Measurements from ENCODE around the gene SDK1.

DNA sequence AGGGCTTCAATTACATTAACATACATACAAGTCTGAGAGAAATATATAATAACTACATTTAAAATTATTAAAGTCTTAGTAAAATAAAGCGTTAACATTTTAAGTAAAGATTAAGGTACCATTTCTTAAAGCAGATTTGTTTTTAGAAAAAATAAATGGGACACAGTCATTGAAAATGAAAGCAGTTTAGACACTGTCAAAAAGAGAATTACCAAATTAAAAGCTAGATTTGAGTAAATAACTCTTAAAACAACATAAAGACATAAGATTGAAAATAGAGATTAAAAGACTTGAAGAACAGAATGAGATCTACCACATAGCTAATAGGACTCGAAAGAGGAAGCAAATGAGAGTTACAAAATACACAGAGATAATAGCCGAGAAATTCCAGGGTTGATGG is 818.8 kb downstream of the SDK1 start:
- TF ChIP-seq GATA2 (IDR thresholded peaks at IDR 0.05; ENCODE audit: insufficient read depth, insufficient read length, low read depth, low read length), result no peak
- TF ChIP-seq, protein P1, sequence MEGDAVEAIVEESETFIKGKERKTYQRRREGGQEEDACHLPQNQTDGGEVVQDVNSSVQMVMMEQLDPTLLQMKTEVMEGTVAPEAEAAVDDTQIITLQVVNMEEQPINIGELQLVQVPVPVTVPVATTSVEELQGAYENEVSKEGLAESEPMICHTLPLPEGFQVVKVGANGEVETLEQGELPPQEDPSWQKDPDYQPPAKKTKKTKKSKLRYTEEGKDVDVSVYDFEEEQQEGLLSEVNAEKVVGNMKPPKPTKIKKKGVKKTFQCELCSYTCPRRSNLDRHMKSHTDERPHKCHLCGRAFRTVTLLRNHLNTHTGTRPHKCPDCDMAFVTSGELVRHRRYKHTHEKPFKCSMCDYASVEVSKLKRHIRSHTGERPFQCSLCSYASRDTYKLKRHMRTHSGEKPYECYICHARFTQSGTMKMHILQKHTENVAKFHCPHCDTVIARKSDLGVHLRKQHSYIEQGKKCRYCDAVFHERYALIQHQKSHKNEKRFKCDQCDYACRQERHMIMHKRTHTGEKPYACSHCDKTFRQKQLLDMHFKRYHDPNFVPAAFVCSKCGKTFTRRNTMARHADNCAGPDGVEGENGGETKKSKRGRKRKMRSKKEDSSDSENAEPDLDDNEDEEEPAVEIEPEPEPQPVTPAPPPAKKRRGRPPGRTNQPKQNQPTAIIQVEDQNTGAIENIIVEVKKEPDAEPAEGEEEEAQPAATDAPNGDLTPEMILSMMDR (IDR thresholded peaks at IDR 0.05; ENCODE audit: extremely low read depth in 1 of 2, insufficient read depth in 1 of 2, low read depth in 1 of 2, low read length in 2 of 2), result no peak
- TF ChIP-seq, protein P2, sequence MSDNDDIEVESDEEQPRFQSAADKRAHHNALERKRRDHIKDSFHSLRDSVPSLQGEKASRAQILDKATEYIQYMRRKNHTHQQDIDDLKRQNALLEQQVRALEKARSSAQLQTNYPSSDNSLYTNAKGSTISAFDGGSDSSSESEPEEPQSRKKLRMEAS (IDR thresholded peaks at IDR 0.05; ENCODE audit: insufficient read depth, insufficient read length), result no peak
- TF ChIP-seq EZH2 (IDR thresholded peaks at IDR 0.05; ENCODE audit: borderline replicate concordance, low read depth, low read length, severe bottlenecking), result no peak
- TF ChIP-seq POLR2AphosphoS5 (IDR thresholded peaks at IDR 0.05; ENCODE audit: insufficient read depth, low read depth, low read length), result no peak
- TF ChIP-seq POLR2A (IDR thresholded peaks at IDR 0.05; ENCODE audit: low read depth, low read length), result no peak
- TF ChIP-seq MYC (IDR thresholded peaks at IDR 0.05; ENCODE audit: low read depth, low read length), result no peak
- TF ChIP-seq JUN (IDR thresholded peaks at IDR 0.05; ENCODE audit: borderline replicate concordance, insufficient read depth, insufficient read length, low read depth), result no peak
- TF ChIP-seq FOS (IDR thresholded peaks at IDR 0.05; ENCODE audit: borderline replicate concordance, insufficient read depth, low read length), result no peak

Data from endothelial cell of umbilical vein (primary cell).